Endothelial cell (in vitro differentiated cells): Measurements from ENCODE around the gene BAIAP2. TPM values are rescaled to one million over a fixed set of nuclear protein-coding genes. Genes with fewer than 3 reads are reported as not detected.
A peak's percentile ranks its signal among the peaks of the same experiment; 100 is the strongest.

ENCODE experiments used
- DNase-seq: peaks from one replicate; pipeline ENCODE4 v3.0.0; 2021; ENCODE audit warnings: low spot score
- H3K27ac Mint-ChIP-seq: one replicate; pipeline ENCODE4 v1.8.0; 2021; ENCODE audit warnings: mixed read lengths, inconsistent platforms; ENCODE audit not compliant: unreplicated experiment
- H3K27me3 Mint-ChIP-seq: one replicate; pipeline ENCODE4 v1.8.0; 2021; ENCODE audit warnings: mild to moderate bottlenecking, moderate library complexity, mixed read lengths, inconsistent platforms; ENCODE audit not compliant: unreplicated experiment
- H3K36me3 Mint-ChIP-seq: one replicate; pipeline ENCODE4 v1.8.0; 2021; ENCODE audit warnings: mild to moderate bottlenecking, low read depth, mixed read lengths, inconsistent platforms; ENCODE audit not compliant: unreplicated experiment
- H3K4me1 Mint-ChIP-seq: one replicate; pipeline ENCODE4 v1.8.0; 2021; ENCODE audit warnings: mild to moderate bottlenecking, mixed read lengths, inconsistent platforms; ENCODE audit not compliant: unreplicated experiment
- H3K4me3 Mint-ChIP-seq: one replicate; pipeline ENCODE4 v1.8.0; 2021; ENCODE audit warnings: mild to moderate bottlenecking, mixed read lengths, inconsistent platforms; ENCODE audit not compliant: unreplicated experiment
- H3K9me3 Mint-ChIP-seq: one replicate; pipeline ENCODE4 v1.8.0; 2021; ENCODE audit warnings: mixed read lengths, inconsistent platforms; ENCODE audit not compliant: unreplicated experiment
- CTCF ChIP-seq: fragments of 200-600 bp; sonication (generic); IDR thresholded peaks from one replicate; pipeline ENCODE4 v1.5.0; 2021; ENCODE audit warnings: antibody characterized with exemption; ENCODE audit not compliant: unreplicated experiment
- total RNA-seq: library from RNA; stranded (reverse); fragmentation: NEBNext Ultra II Directional; extraction: Animal tissue kit (Norgen Biotek cat#: 25700); gene quantifications from one replicate; pipeline ENCODE4 v1.2.1, GENCODE V29; 2021; ENCODE audit not compliant: unreplicated experiment

BAIAP2 gene
- total RNA-seq, 1 donor from 2014 or later: 67.8 TPM

- peaks cover 20% of the 10 kb centered on the region for H3K36me3 Mint-ChIP-seq
- H3K27ac Mint-ChIP-seq: no peak overlapping the region
- peaks cover 2% of the 10 kb centered on the region for H3K4me1 Mint-ChIP-seq
- no peak for DNase-seq
- peaks cover 20% of the 10 kb centered on the region for H3K27me3 Mint-ChIP-seq
- TF ChIP-seq CTCF: no peak
- H3K9me3 Mint-ChIP-seq: no peaks in the 10 kb centered on the region
- H3K4me3 Mint-ChIP-seq: peak overlapping the region; percentile 11
Observed at GRCh38 chr17:80998748-80999535, 36.0 kb upstream of the BAIAP2 start.

- Mint-ChIP-seq H3K4me1 (peaks cover 5% of the 10 kb centered on the region), H3K9me3 (no peaks in the 10 kb centered on the region), H3K36me3 (peaks cover 20% of the 10 kb centered on the region), H3K4me3 (no peak overlapping the region), H3K27ac (no peak overlapping the region), H3K27me3 (peaks cover 24% of the 10 kb centered on the region)
- no peak for TF ChIP-seq CTCF
- no peak for DNase-seq
Observed at GRCh38 chr17:80999536-81000333, 35.2 kb upstream of the BAIAP2 start.

- no peak for TF ChIP-seq CTCF
- H3K9me3 Mint-ChIP-seq: no peaks in the 10 kb centered on the region
- H3K36me3 Mint-ChIP-seq: peaks cover 20% of the 10 kb centered on the region
- H3K4me1 Mint-ChIP-seq: peaks cover 6% of the 10 kb centered on the region
- H3K4me3 Mint-ChIP-seq: no peak overlapping the region
- H3K27ac Mint-ChIP-seq: no peak overlapping the region
- peaks cover 28% of the 10 kb centered on the region for H3K27me3 Mint-ChIP-seq
- no peak for DNase-seq
Observed at GRCh38 chr17:81000334-81000630, 34.7 kb upstream of the BAIAP2 start.

- DNase-seq: no peak
- Mint-ChIP-seq H3K27me3 (peaks cover 24% of the 10 kb centered on the region), H3K27ac (no peak overlapping the region), H3K9me3 (no peaks in the 10 kb centered on the region), H3K4me1 (peaks cover 6% of the 10 kb centered on the region), H3K36me3 (peaks cover 17% of the 10 kb centered on the region), H3K4me3 (no peak overlapping the region)
- TF ChIP-seq CTCF: no peak
Observed at GRCh38 chr17:81000631-81001357, 34.2 kb upstream of the BAIAP2 start.
